Activated CD8-positive, alpha-beta memory T cell treated with anti-CD3 and anti-CD28 coated beads for 4 hours (primary cell): ENCODE data around the gene SLC6A3.
"Not testable (repeated sequence)": the region's sequence is repeated elsewhere in the genome, so short reads cannot be mapped to it uniquely, and the experiment has no call there.

Source experiments
- DNase-seq, 2 donors: peaks; one replicate each; pipeline ENCODE4 v3.0.0-alpha.2; 2020; ENCODE audit warnings: low read depth in 2 of 2

Gene SLC6A3

GRCh38 chr5:1370006-1370405 is 75.2 kb downstream of the SLC6A3 start:
- no peak for DNase-seq

GRCh38 chr5:1368756-1369155 is 76.5 kb downstream of the SLC6A3 start:
- no peak for DNase-seq

- no peak for DNase-seq
Observed at GRCh38 chr5:1368236-1368635, 77.0 kb downstream of the SLC6A3 start.

GRCh38 chr5:1367149-1367548 is 78.1 kb downstream of the SLC6A3 start:
- DNase-seq = no peak

GRCh38 chr5:1366514-1366913 is 78.7 kb downstream of the SLC6A3 start:
- no peak for DNase-seq

GRCh38 chr5:1364211-1364610 is 81.0 kb downstream of the SLC6A3 start:
- DNase-seq = no peak

GRCh38 chr5:1363581-1363980 is 81.7 kb downstream of the SLC6A3 start:
- no peak for DNase-seq

GRCh38 chr5:1363160-1363559 is 82.1 kb downstream of the SLC6A3 start:
- DNase-seq = no peak

- DNase-seq = no peak
Observed at GRCh38 chr5:1362242-1363015, 82.8 kb downstream of the SLC6A3 start.

- DNase-seq = no peak
Observed at GRCh38 chr5:1360861-1361260, 84.4 kb downstream of the SLC6A3 start.

GRCh38 chr5:1360367-1360766 is 84.9 kb downstream of the SLC6A3 start:
- DNase-seq = not testable (repeated sequence)

- DNase-seq = no peak
Observed at GRCh38 chr5:1359713-1360112, 85.5 kb downstream of the SLC6A3 start.

- DNase-seq = no peak
Observed at GRCh38 chr5:1359031-1359645, 86.1 kb downstream of the SLC6A3 start.

GRCh38 chr5:1358726-1359025 is 86.6 kb downstream of the SLC6A3 start:
- no peak for DNase-seq

- no peak for DNase-seq
Observed at GRCh38 chr5:1357946-1358725, 87.1 kb downstream of the SLC6A3 start.

- DNase-seq = no peak
Observed at GRCh38 chr5:1356873-1357787, 88.1 kb downstream of the SLC6A3 start.

- DNase-seq = no peak
Observed at GRCh38 chr5:1354576-1354975, 90.7 kb downstream of the SLC6A3 start.

- no peak for DNase-seq
Observed at GRCh38 chr5:1352231-1353219, 92.7 kb downstream of the SLC6A3 start.

- DNase-seq = no peak
Observed at GRCh38 chr5:1351156-1351555, 94.1 kb downstream of the SLC6A3 start.

- no peak for DNase-seq
Observed at GRCh38 chr5:1349246-1349645, 96.0 kb downstream of the SLC6A3 start.

GRCh38 chr5:1348986-1349245 is 96.3 kb downstream of the SLC6A3 start:
- DNase-seq = no peak
